SK-N-MC (cell line): ENCODE data around the gene ZNF81.

ENCODE experiments used
- EZH2 ChIP-seq: fragments of 200-600 bp; sonication (generic); IDR thresholded peaks from one replicate; pipeline ENCODE4 v1.6.1; 2017; ENCODE audit warnings: antibody characterized with exemption
- FOXP2 ChIP-seq: optimal IDR thresholded peaks from 2 replicates; pipeline ENCODE3; 2011; ENCODE audit warnings: mild to moderate bottlenecking, moderate library complexity; ENCODE audit not compliant: insufficient read depth; ENCODE audit errors: extremely low read length, control extremely low read depth
- POLR2AphosphoS5 ChIP-seq: IDR thresholded peaks from 2 replicates; pipeline ENCODE4 v1.6.1; 2012; ENCODE audit warnings: mild to moderate bottlenecking, low read depth, low read length, borderline replicate concordance

DNA sequence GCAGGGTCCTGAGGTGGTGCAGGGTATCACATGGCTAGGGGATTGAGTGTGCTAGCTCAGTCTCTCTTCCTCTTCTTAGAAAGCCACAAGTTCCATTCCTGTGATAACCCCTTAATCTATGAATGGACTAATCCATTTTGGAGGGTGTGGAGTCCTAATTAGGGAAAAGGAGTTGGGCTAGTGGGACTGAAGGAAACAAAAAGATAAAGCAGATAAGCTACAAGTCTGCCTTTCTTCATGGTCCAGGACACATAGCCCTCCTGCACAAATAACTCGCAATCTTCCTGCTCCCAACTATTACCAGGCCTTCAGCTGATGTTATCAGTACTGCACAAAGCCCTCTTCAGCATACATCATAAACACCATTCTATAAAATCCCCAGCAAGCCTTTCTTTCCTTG lies 44.2 kb downstream of the ZNF81 start:
- TF ChIP-seq EZH2 (no peak), FOXP2 (no peak), POLR2AphosphoS5 (no peak)
